Esophagus squamous epithelium (tissue), 5 donors: ENCODE data around the gene CHST6. TPM values are rescaled to one million over a fixed set of nuclear protein-coding genes. Genes with fewer than 3 reads are reported as not detected.

Source experiments
- DNase-seq: peaks from one replicate; lab custom pipeline; 2025; lab: John Stamatoyannopoulos, UW
- H3K27ac ChIP-seq, 4 donors: fragments of 200-600 bp; sonication (generic); one replicate each; pipeline ENCODE4 v1.5.1; 2016 to 2019; ENCODE audit warnings: mild to moderate bottlenecking in 1 of 4
- H3K27me3 ChIP-seq, 4 donors: fragments of 200-600 bp; sonication (generic); 1 replicate in 3 of 4; 2 replicates in 1 of 4; pipeline versions ENCODE4 v1.5.1 to v1.6.0; 2017 to 2021; ENCODE audit warnings: antibody characterized with exemption in 1 of 4
- H3K36me3 ChIP-seq, 3 donors: fragments of 200-600 bp; sonication (generic); one replicate each; pipeline ENCODE4 v1.5.1; 2016 to 2019
- H3K4me1 ChIP-seq, 3 donors: fragments of 200-600 bp; sonication (generic); one replicate each; pipeline ENCODE4 v1.5.1; 2017 to 2019
- H3K4me3 ChIP-seq, 4 donors: fragments of 200-600 bp; sonication (generic); 1 replicate in 3 of 4; 2 replicates in 1 of 4; pipeline ENCODE4 v1.5.1; 2016 to 2019; ENCODE audit warnings: mild to moderate bottlenecking in 2 of 4, moderate library complexity in 1 of 4
- H3K9me3 ChIP-seq, 3 donors: fragments of 200-600 bp; sonication (generic); one replicate each; pipeline ENCODE4 v1.5.1; 2016 to 2019
- CTCF ChIP-seq, 6 experiments: fragments of 450-650 bp in 4 of 6; fragments of 200-600 bp in 2 of 6; sonication (generic) in 2 of 6; IDR thresholded peaks; one replicate each; pipeline ENCODE4 v1.5.1; 2016 to 2019; ENCODE audit warnings: antibody characterized with exemption in 6 of 6, mild to moderate bottlenecking in 4 of 6, moderate library complexity in 4 of 6
- POLR2A ChIP-seq, 4 donors: fragments of 450-650 bp; IDR thresholded peaks; one replicate each; pipeline ENCODE4 v1.6.1; 2017; ENCODE audit warnings: antibody characterized with exemption in 4 of 4, mild to moderate bottlenecking in 4 of 4, moderate library complexity in 3 of 4
- WGBS, 2 donors: methylation state at CpG; one replicate each; pipeline ENCODE4 v1.1.5; 2018; 5-methylcytosine and 5-hydroxymethylcytosine counted together
- intact Hi-C: fragments of 100-400 bp; cut with DNase I; formaldehyde crosslinking; loops from one replicate; pipeline ENCODE4 v1.15.0; 2022
- total RNA-seq, 4 donors: library from RNA; depleted of rRNA; stranded (reverse); fragments of >200 nt; gene quantifications; one replicate each; pipeline ENCODE4 v1.1.0, GENCODE V29; 2016
- donor health status: DM: yes; HTN: yes; CAD: no.

Gene CHST6
- total RNA-seq, 4 donors from 2014 or later, result 0.97 to 6.9 (median 4.2) TPM

- WGBS, 2 donors, result 67 to 100% methylated on average over 1 to 2 of the region's 2 CpGs
- H3K4me1 ChIP-seq, result peaks cover 0 to 13% (median 0%) of the 10 kb centered on the region in 3 donors
- intact Hi-C loops, result loop anchor here (10.0 kb wide), 1 partner anchor 279 kb away; no protein-coding TSS in a partner anchor
- DNase-seq, result no peak
- no peaks in the 10 kb centered on the region for H3K9me3 ChIP-seq
- peak overlapping the region in 3 of 4 donors; percentile 27 to 61 (median 55) for H3K27ac ChIP-seq
- H3K4me3 ChIP-seq, result no peak overlapping the region
- TF ChIP-seq CTCF (IDR thresholded peaks at IDR 0.05) (no peak), POLR2A (IDR thresholded peaks at IDR 0.05) (no peak)
- no peaks in the 10 kb centered on the region for H3K27me3 ChIP-seq
- no peaks in the 10 kb centered on the region for H3K36me3 ChIP-seq
Measured at GRCh38 chr16:75475420-75475847, 19.8 kb downstream of the CHST6 start.

DNA sequence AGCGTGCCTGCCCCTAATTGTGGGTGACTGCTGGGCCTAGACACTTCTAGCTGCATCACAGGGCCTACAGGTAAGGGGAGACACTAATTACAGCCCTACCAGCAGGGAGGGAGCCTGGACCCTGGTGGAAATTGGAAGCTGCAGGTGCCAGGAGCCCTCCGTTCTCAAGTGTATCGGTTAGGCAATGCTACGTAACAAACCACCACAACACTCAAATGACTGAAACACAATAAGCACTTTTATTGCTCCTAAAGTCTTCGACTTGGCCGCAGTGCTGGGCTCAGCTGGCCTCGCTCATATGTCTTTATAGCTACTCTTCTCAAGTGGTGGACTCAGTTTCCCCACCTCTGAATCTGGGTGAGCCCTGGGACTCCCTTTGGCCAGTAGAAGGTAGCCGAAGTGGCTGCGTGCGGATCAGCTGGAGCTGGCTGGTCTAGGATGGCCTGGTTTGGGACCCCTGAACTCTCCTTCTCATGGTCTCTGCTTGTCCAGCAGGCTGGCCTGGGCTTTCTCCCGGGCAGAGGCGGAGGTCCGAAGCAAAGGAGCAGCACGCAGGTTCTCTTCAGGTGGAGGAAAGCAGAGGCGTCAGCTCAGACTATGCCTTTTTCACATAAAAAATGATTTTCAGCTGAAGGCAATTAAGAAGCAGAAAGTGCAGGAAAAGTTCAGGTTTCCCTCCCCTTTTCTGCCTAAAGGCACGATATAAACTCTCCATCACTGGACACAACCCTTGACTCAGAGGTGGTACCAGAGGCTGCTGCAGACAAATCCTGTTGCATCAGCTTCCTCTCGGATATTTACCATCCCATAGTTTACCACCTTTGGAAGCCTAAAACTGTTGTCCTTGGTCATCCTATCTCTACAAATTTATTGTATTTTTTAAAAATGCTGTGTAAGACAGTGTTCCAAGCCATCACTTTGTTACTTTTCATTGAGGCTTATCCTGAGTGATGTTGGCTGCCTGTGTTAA lies 22.0 kb downstream of the CHST6 start:
- Histone ChIP-seq H3K27me3 (no peaks in the 10 kb centered on the region), H3K36me3 (no peaks in the 10 kb centered on the region), H3K4me3 (no peak overlapping the region), H3K4me1 (peaks cover 0 to 11% (median 0%) of the 10 kb centered on the region in 3 donors), H3K9me3 (no peaks in the 10 kb centered on the region), H3K27ac (no peak overlapping the region)
- intact Hi-C loops, result loop anchor here (10.0 kb wide), 1 partner anchor 282 kb away; no protein-coding TSS in a partner anchor
- DNase-seq, result no peak
- WGBS, 2 donors, result 89 to 91% methylated on average over 11 to 13 of the region's 17 CpGs
- TF ChIP-seq POLR2A (IDR thresholded peaks at IDR 0.05) (no peak), CTCF (IDR thresholded peaks at IDR 0.05) (no peak)

DNA sequence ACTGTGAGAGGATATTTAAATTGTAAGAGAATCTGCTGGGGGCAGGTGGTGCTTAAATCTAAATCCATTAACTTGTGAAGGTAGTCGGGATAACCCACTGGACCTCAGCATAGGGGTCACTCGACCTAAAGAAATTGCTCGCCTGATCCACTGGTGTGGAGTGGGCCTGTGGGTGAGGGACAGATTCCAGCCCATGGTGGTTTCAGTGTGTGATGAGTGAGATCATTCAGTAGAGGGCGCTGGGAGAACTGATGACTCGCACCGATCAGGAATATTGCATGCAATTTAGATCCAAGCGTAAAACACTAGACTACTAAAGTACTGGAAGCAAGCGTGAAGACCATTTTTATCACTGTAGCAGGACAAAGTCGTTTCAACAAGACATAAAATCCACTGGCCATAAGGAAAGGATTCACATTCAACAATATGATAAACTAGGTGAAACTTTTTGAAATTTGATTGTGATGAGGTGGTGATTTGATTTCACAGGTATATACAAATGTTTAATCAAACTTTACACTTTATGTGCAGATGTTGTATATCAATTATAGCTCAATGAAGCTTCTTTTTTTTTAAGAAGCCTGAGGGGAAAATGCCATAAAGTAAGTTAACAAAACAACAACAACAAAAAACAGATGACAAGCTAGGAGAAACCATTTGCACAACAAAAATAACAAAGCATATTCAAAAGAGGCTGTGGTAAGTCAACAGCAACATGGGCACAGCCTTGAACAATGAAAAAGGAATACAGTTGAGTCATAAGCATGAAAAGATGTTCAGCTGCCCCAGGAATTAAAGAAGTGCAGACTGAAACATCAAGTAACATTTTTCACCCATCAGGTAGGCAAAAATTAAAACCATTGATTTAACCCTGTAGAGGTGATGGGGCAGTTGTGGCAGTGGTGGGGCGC lies 23.3 kb downstream of the CHST6 start:
- Histone ChIP-seq H3K36me3 (no peaks in the 10 kb centered on the region), H3K4me3 (no peak overlapping the region), H3K27me3 (no peaks in the 10 kb centered on the region), H3K4me1 (peaks cover 0 to 4% (median 0%) of the 10 kb centered on the region in 3 donors), H3K27ac (no peak overlapping the region), H3K9me3 (no peaks in the 10 kb centered on the region)
- 9 to 15% methylated on average over 9 to 10 of the region's 10 CpGs for WGBS, 2 donors
- TF ChIP-seq CTCF (IDR thresholded peaks at IDR 0.05) (peak; percentile 38 to 81 (median 70)), POLR2A (IDR thresholded peaks at IDR 0.05) (no peak)
- DNase-seq, result no peak
- intact Hi-C loops, result loop anchor here (10.0 kb wide), 1 partner anchor 283 kb away; no protein-coding TSS in a partner anchor

GRCh38 chr16:75466760-75467159 lies 28.5 kb downstream of the CHST6 start:
- H3K4me1 ChIP-seq, result peaks cover 0 to 23% (median 8%) of the 10 kb centered on the region in 3 donors
- H3K27ac ChIP-seq, result no peak overlapping the region
- no peaks in the 10 kb centered on the region for H3K9me3 ChIP-seq
- TF ChIP-seq POLR2A (IDR thresholded peaks at IDR 0.05), result no peak
- TF ChIP-seq CTCF (IDR thresholded peaks at IDR 0.05), result no peak
- 68 to 69% methylated on average over 2 of the region's 2 CpGs for WGBS, 2 donors
- no peak overlapping the region for H3K4me3 ChIP-seq
- no peaks in the 10 kb centered on the region for H3K27me3 ChIP-seq
- no peaks in the 10 kb centered on the region for H3K36me3 ChIP-seq
- intact Hi-C loops, result no loop called here
- DNase-seq, result no peak
